K562 (cell line): Measurements from ENCODE around the gene TMC4. TPM values are rescaled to one million over a fixed set of nuclear protein-coding genes. Genes with fewer than 3 reads are reported as not detected.
A peak's percentile ranks its signal among the peaks of the same experiment; 100 is the strongest.

ENCODE experiments used
- ARID2 ChIP-seq: fragments of 450-650 bp; IDR thresholded peaks from 2 replicates; pipeline ENCODE4 v1.6.1; 2017; ENCODE audit warnings: antibody characterized with exemption, mild to moderate bottlenecking
- ARID3B ChIP-seq: fragments of 250-450 bp; sonication (Bioruptor Pico); IDR thresholded peaks from 2 replicates; pipeline ENCODE4 v1.4.0; 2020; ENCODE audit warnings: borderline replicate concordance
- CCAR2 ChIP-seq: fragments of 200-400 bp; formaldehyde crosslinking; IDR thresholded peaks from 2 replicates; pipeline ENCODE4 v1.6.1; 2017; ENCODE audit warnings: mild to moderate bottlenecking, low read depth, low read length
- CGGBP1 ChIP-seq: fragments of 250-450 bp; sonication (Bioruptor Pico); IDR thresholded peaks from 2 replicates; pipeline ENCODE4 v1.9.0; 2021; ENCODE audit warnings: mild to moderate bottlenecking
- CUX1 ChIP-seq: fragments of 200-800 bp; sonication (Bioruptor generic); IDR thresholded peaks from 2 replicates; pipeline ENCODE4 v1.6.1; 2016; ENCODE audit warnings: missing genetic modification characterization, missing compliant biosample characterization
- DIDO1 ChIP-seq: fragments of 450-650 bp; IDR thresholded peaks from 2 replicates; pipeline ENCODE4 v1.6.1; 2016; ENCODE audit warnings: low read depth, missing biosample characterization, missing genetic modification characterization
- ERF ChIP-seq: fragments of 450-650 bp; formaldehyde crosslinking; IDR thresholded peaks from 2 replicates; pipeline ENCODE4 v1.4.0; 2020; ENCODE audit warnings: mild to moderate bottlenecking, mixed read lengths
- EWSR1 ChIP-seq: fragments of 450-650 bp; IDR thresholded peaks from 2 replicates; pipeline ENCODE4 v1.6.1; 2018; ENCODE audit warnings: borderline replicate concordance, mild to moderate bottlenecking, low read depth, moderate library complexity; ENCODE audit not compliant: partially characterized antibody
- KLF13 ChIP-seq: fragments of 450-650 bp; IDR thresholded peaks from 2 replicates; pipeline ENCODE4 v1.6.1; 2016; ENCODE audit warnings: missing genetic modification characterization, low read depth, mild to moderate bottlenecking, missing compliant biosample characterization, moderate library complexity, borderline replicate concordance
- MED1 ChIP-seq: sonication (generic); formaldehyde crosslinking; IDR thresholded peaks from 2 replicates; pipeline ENCODE4 v1.8.1; 2023; ENCODE audit warnings: missing genetic modification reagents, borderline replicate concordance
- MTA1 ChIP-seq: fragments of 450-650 bp; IDR thresholded peaks from 2 replicates; pipeline ENCODE4 v1.6.1; 2017; ENCODE audit warnings: borderline replicate concordance
- MXD1 ChIP-seq: fragments of 250-450 bp; sonication (Bioruptor Pico); IDR thresholded peaks from 2 replicates; pipeline ENCODE4 v1.8.0; 2021; ENCODE audit warnings: borderline replicate concordance, mild to moderate bottlenecking, moderate library complexity; ENCODE audit not compliant: poor library complexity, severe bottlenecking
- POLR3A ChIP-seq: IDR thresholded peaks from 2 replicates; pipeline ENCODE4 v1.6.1; 2011; ENCODE audit warnings: borderline replicate concordance, mild to moderate bottlenecking, moderate library complexity; ENCODE audit not compliant: insufficient read length, insufficient read depth; ENCODE audit errors: extremely low read depth
- RBBP5 ChIP-seq: fragments of 200-600 bp; sonication (generic); IDR thresholded peaks from 2 replicates; pipeline ENCODE4 v1.6.1; 2012; ENCODE audit warnings: borderline replicate concordance, mild to moderate bottlenecking, low read length, control low read depth, inconsistent platforms; ENCODE audit not compliant: insufficient read depth, poor library complexity, severe bottlenecking
- ZNF76 ChIP-seq: fragments of 250-450 bp; sonication (Bioruptor Pico); IDR thresholded peaks from 2 replicates; pipeline ENCODE4 v1.4.0; 2020; ENCODE audit warnings: mild to moderate bottlenecking, moderate library complexity, borderline replicate concordance
- polyA plus RNA-seq, 8 experiments: library from polyadenylated mRNA; depleted of rRNA in 4 of 8; stranded (reverse) in 5 of 8; unstranded in 3 of 8; fragments of >200 nt; fragmentation: Nextera tagmentation in 2 of 8; fragmentation: Illumina TruSeq in 1 of 8; extraction: Ambion mirVana in 2 of 8; extraction: Trizol in 1 of 8; gene quantifications; 2 replicates each; pipeline versions ENCODE4 v1.2.1 to v1.2.3, GENCODE V29; 2011 to 2014; ENCODE audit warnings: inconsistent platforms in 1 of 8, missing spikeins in 1 of 8
- total RNA-seq, 7 experiments: library from RNA; depleted of rRNA in 6 of 7; stranded (reverse); fragments of >200 nt in 6 of 7; fragmentation: Illumina TruSeq in 2 of 7; extraction: Trizol in 2 of 7; gene quantifications; 2 replicates each; pipeline versions ENCODE4 v1.2.1 to v1.2.3, GENCODE V29; 2011 to 2021; ENCODE audit warnings: low replicate concordance in 1 of 7

The TMC4 gene
- total and polyA plus RNA-seq, 9 of the 15 experiments (the other 6 are each of a cell fraction or from before 2014, with no cell fraction given): 0.12 to 0.79 (median 0.36) TPM; not detected in 2

GRCh38 chr19:54115109-54116063 is 57.6 kb downstream of the TMC4 start, which contains the start of the genes PRPF31 and TFPT (continued):
- TF ChIP-seq CUX1 (CRISPR knock-in tag) (no peak), DIDO1 (tag) (peak; percentile 98), KLF13 (0 out of 2 replicates have a peak, but pooled peaks have one; percentile 66), MXD1 (CRISPR knock-in tag) (peak; percentile 17), ARID3B (CRISPR knock-in tag) (no peak), MTA1 (peak; percentile 100), ARID2 (no peak), MED1 (no peak), RBBP5 (peak; percentile 77), CCAR2 (no peak), ERF (CRISPR knock-in tag) (peak; percentile 58; the same call in 1 of the 2 replicates), ZNF76 (CRISPR knock-in tag) (no peak; the same call in 1 of the 2 replicates), EWSR1 (no peak), POLR3A (no peak), CGGBP1 (no peak)
